NOMO-1 treated with dmso at 0.1 percent for 144 hours (cell line): ENCODE data around the gene SPATS2.
"Not testable (repeated sequence)": the region's sequence is repeated elsewhere in the genome, so short reads cannot be mapped to it uniquely, and the experiment has no call there.

Experiments
- DNase-seq: peaks from one replicate; lab custom pipeline; 2025; ENCODE audit not compliant: unreplicated experiment; lab: John Stamatoyannopoulos, UW

SPATS2 gene

DNA sequence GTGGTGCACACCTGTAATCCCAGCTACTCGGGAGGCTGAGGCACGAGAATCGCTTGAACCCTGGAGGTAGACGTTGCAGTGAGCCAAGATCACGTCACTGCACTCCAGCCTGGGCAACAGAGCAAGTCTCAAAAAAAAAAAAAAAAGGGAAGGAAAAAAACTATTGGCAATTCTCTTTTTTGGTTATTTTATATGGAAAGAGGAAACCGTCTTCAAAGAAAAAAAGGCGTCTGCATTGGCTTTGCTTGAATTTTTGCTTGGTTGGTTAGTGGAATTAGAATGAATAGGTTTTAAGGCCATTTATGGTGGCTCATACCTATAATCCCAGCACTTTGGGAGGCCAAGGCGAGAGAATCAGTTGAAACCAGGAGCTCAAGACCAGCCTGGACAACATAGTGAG lies 142.4 kb downstream of the SPATS2 start:
- not testable (repeated sequence) for DNase-seq

DNA sequence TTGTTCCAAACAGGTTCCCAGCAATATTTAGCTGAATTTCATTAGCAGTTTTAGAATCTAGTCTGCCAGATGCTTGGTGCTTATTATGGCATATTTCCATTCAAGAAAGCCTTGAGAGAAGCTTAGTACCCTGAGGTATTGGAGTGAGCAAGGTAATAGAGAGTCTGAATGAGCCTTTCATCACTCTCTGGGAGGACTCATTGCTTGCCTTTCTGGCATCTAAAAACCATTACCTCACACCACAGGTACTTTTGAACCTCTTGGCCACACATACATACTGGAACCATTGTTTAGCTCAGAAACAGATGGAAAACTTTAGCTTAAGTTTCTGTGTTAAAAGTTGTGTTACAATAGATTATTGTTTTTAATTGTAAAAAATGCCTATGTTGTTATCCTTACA lies 144.1 kb downstream of the SPATS2 start:
- DNase-seq = no peak

DNA sequence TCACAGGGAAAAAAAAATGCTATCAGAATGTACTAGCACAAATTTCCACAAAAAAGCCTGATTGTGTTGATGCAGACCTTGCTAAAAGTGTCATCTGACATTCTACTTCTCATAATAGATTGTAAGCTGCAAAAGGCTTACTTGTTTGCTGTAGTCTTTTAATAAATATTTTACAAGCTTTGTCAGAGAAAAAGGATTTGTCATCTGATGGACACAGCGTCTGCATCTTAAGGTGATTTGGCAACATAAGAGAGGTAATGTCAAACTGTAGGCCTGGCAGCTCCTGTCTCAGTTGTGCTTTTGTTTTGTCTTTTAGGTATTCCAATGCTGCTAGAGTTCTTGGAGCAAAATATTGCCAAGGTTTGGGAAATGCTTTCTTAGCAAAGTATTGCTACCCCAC lies 145.3 kb downstream of the SPATS2 start:
- DNase-seq = no peak

DNA sequence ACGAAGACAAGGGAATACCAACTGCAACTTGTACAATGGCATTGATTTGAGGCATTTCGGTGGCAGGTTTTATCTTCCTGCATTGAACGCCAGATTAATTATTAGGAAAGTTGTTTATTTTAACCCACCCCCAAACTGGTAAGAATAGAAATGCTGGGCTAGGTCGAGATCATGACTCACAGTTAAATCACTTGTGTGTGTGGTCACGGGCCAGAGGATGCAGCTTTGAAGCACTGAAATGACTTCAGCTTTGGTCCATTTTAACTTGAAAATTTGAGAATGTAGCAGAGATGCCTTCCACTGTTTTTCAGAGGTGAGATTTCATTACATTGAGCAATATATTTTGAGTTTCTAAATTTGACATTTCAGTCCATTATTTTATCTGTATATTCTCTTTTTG lies 148.0 kb downstream of the SPATS2 start:
- no peak for DNase-seq

DNA sequence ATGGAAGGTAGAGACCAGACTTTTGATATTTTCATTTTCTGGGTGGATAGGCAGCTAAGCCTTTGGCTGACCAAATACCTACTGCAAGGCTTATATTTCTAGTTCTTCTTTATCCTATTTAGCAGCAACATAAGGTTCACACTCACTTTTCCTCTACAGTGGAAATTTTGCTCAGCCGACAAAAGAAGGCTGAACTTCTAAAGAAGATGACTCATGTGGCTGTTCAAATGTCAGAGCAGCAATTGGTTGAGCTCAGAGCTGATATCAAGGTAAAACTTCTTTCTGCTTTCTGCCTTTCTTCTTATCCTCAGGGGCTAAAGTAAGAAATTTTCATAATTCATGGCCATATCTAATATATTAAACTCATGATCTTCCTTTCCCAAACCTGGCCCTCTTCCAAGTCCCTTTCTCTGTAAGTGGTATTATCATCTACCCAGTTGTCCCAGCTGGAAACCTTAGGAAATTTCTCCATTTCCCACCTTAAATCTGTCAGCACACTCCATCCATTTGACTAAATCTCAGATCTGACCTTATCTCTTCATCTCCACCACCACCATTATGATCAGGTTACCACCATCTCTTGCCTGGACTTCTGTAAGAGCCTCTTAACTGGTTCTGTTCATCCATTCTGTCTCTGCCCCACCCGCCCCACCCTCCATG lies 151.8 kb downstream of the SPATS2 start:
- no peak for DNase-seq

DNA sequence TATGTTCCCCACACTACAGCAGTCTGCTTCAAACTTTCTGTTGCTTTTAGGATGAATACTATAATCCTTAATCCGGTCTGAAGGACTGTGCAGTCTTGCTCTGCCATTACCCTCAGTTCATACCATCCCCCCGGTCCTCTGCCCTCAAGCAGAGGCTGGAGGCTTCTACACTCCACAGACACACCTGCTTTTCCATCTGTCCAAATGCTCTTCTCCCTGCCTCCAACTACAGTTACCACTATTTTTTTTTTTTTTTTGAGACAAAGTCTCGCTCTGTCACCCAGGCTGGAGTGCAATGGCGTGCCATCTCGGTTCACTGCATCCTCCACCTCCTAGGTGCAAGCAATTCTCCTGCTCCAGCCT lies 152.3 kb downstream of the SPATS2 start:
- no peak for DNase-seq

DNA sequence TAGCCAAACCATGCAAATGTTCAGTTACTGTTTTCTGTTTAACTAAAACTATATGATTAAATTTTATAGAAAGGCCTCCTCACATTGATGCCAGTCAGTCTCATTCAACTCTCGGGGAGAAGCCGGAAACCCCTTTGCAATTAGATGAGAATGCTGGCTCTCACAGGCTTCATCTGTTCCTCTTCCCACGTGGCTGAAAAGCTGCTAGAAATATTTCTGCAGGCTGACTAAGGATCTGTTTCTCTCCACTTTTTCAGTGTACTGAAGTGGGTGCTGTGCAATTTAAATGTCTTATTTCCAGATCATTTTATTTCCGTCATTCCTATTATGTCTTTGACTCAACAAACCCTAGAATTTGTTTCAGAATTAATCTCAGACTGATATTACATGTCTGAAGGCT lies 154.1 kb downstream of the SPATS2 start:
- DNase-seq = no peak

DNA sequence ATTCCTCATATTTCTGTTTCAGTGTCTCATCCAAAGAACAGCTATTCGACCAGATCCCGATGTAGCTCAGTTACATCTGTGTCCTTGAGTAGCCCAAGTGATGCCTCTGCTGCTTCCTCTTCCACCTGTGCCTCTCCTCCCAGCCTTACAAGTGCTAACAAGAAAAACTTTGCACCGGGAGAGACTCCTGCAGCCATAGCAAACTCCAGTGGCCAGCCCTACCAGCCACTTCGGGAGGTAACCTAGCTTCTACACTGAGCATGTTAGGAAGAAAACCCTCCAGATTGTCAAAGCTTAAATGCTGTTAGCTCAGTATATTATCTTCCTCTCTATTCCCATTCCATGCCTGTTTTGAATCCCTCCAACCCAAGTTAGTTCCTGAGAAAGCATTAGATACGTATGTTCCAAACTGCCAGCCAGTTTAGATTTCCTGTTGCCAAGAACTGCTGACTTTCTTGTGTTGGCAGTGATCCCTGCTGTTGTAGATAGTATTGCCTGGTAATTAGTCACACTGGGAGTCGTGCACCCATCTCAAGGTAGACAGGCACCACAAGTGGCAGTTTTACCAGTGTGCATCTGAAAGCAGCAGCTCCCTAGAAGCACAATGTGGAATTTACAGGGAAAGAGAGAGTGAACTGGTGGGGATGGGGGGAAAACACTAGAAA lies 157.5 kb downstream of the SPATS2 start:
- no peak for DNase-seq

DNA sequence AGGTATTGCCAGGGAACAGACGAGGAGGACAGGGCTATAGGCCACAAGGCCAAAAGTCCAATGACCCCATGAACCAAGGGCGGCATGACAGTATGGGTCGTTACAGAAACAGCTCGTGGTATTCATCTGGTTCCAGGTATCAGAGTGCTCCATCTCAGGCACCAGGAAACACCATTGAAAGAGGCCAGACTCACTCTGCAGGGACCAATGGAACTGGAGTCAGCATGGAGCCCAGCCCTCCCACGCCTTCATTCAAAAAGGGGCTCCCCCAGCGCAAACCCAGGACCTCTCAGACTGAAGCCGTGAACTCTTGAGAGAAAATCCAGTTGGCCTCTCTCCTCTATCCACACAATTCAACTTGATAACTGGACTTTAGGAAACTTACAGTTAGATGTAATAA lies 158.7 kb downstream of the SPATS2 start:
- DNase-seq = no peak

DNA sequence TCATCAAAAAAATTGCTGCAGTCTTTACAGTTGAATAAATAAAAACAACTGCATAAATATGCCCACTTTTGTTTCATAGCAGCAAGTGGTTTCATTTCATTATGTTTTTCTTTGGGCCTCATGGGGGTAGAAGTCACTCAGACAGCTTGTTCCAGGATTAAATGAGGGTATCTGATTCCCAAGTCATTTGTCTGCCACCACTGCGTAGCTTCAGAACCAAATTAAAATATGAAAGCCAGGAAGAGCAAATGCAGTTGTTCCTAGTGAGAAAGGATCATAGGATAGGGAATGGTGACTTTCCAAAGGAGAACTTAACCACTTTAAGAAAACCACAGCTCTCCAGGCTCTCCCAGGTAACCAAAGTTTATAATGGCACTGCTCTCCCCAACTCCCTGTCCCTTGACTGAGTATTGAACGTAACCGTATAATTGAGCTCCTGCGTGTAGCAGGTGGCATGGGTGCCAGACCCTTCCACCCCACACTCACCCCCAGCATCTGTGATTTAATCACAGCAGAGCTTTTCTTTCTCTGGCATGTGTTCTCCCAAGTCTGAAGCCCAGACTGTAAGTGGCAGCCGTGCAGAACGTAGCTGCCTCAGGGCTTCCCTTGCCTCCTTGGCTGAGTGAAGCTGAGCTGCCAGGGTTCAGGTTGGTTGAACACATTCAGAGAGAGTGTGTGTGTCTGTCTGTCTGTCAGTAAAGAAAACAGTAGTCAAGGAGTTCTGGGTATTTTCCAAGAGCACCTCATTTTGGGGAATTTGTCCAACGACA lies 160.3 kb downstream of the SPATS2 start:
- no peak for DNase-seq

DNA sequence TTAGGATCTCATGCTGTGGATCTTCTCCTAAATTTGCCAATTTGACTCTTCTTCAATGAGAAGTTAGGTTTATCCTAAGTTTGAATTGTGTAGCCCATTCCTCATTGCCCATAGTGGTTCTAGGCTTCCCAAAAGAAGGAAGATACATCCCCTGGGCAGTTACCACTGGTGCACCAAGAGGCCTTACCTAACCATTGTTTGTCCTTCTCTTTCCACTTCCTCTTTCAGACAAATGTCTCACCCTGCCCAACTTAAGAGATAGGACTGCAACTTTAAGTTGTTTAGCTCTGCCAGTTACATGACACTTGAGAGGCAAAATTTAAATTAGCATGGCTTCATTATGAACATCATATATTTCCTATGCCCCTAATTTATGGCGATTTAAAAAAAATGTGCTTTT lies 162.2 kb downstream of the SPATS2 start:
- DNase-seq = peak; percentile 23

DNA sequence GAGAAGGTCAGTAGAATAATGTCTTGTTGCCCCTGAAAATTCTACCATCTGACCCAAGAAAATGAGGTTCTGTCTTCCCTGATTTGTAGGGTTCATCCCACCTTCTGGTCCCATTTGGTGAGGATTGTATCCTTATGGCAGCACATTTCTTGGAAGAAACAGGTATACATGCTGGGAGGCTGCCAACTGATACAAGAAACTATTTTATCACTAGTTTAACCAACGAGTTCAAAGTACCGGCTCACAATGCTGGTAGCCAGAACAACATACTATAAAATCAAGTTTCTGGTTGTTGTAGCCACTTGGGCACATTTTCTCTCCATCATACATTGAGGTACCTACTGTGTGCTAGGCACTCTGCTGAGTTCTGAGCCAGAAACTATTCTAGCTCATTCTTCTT lies 164.5 kb downstream of the SPATS2 start:
- no peak for DNase-seq

DNA sequence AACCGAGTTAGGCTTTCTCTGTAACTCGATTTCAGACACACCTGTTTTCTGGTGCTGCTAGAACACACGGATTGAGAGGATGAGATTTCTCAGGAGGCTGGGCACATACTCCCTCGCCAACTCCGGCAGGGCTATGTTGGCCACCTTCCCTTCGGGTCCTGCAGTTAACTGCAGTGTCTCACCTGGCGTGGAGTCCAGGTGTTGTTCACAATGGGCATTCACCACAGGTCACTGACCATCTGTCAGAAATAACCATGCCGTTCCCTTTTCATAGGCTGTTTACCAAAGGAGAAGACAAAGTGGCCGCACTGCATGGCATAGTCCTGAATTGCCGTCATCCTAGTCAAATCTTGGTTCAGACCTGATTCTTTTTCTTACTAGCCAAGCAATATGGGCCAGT lies 166.1 kb downstream of the SPATS2 start:
- no peak for DNase-seq

DNA sequence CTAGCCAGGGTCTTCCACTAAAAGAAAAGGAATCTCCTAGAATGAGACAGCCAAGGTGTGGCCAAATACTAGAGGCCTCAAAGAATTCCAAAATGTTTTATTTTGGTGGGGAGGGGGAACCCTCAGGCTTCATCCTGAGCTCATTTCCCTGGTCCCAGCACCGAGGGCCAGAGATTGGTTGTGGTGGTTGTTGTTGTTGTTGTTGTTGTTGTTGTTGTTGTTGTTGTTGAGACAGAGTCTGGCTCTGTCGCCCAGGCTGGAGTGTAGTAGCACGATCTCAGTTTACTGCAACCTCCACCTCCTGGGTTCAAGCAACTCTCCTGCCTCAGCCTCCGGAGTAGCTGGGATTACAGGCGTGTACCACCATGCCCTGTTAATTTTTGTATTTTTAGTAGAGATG lies 166.9 kb downstream of the SPATS2 start:
- DNase-seq = not testable (repeated sequence)

DNA sequence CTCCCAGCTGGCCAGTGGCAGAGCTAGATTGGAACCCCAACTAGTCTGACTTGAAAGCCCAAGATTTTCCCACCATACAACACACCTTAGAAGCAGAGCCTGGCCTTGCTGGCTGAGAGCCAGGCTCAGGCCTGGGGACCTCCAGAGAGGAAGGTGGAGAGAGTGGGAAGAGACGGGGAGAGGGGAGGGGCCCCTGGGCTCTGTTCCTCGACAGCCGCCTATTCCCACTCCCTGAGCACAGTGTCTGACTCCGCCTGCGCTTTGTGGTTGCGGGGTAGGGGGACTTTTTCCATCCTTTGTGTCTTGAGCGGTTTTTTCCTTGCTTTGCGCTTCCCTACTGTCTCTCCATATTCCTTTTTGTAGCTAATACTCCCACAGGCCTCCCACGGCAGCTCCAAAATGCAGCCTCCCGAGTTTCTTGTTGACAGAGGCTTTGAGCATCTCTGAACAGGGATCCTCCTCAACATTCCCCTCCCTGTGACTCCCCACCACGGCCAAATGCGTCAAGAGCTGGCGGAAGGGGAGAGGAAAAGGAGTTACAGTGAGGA lies 167.5 kb downstream of the SPATS2 start:
- DNase-seq = no peak

DNA sequence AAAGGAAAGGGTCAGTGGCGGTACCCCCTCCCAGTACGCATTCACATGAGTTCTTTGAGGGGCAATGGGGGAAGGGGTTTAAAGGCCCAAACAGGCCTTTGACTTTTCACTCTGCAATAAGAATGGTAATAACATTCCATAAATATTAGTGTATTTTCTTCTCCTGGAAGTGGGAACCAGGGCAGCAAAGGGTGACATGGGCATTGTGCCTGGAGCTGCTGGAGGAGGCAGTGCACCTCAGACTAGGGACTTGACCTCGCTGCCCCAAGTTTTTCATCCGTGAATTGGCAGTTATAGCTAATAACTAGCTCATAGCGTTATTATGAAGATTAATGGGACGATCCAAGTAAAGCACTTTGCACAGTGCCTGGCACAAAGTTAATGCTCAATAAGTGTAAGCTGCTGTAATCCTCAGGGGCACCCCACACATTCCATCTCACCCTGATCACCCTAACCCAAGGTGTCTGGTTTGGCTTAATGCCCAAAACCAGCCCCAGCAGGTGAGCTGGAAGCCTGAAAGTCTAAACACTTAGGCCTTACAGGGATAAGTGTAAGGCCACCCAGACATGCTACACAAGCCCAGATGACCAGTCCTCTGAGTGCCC lies 168.8 kb downstream of the SPATS2 start:
- DNase-seq = no peak

DNA sequence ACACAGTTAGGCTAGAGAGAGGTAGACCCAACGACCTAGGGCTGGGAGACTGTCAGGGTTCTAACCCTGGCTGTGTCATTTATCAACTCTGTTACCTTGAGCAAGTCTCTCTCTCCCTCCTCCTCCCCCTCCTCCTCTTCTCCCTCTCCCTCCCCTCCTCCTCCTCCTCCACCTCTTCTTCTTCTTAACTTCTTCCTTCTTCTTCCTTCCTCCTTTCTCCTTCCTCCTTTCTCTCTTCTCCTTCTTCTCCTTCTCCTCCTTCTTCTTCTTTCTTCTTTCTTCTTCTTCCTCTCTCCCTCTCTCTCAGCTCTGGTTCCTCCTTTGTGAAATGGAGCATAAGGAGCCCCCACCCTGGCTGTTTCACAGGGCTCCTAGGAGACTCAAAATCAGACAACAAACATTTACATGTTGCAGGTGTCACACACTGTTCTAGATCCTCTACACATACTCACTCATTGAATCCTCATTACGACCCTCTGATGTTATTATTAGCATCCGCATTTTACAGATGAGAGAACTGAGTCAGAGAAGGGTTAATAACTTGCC lies 169.3 kb downstream of the SPATS2 start:
- peak; percentile 9 for DNase-seq

DNA sequence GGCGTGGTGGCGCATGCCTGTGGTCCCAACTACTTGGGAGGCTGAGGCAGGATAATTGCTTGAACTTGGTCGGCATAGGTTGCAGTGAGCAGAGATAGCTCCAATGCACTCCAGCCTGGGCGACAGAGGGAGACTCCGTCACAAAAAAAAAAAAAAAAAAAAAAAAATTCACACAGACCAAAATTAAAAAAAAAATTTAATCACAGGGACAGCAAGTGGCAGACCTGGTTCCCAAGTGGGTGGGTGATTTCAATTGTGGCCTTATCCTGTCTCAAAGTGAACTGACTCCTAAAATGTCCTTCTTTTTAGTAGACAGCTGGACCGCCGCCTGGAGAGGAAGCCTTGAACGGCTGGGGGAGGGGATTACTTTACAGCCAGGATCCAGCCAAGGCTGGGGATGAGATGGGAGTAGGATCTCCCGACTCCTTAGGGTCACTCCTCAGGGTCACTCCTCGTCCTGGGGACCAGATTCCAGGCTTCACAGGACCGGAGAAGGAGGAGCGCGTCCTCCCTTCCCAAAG lies 170.0 kb downstream of the SPATS2 start:
- DNase-seq = no peak

DNA sequence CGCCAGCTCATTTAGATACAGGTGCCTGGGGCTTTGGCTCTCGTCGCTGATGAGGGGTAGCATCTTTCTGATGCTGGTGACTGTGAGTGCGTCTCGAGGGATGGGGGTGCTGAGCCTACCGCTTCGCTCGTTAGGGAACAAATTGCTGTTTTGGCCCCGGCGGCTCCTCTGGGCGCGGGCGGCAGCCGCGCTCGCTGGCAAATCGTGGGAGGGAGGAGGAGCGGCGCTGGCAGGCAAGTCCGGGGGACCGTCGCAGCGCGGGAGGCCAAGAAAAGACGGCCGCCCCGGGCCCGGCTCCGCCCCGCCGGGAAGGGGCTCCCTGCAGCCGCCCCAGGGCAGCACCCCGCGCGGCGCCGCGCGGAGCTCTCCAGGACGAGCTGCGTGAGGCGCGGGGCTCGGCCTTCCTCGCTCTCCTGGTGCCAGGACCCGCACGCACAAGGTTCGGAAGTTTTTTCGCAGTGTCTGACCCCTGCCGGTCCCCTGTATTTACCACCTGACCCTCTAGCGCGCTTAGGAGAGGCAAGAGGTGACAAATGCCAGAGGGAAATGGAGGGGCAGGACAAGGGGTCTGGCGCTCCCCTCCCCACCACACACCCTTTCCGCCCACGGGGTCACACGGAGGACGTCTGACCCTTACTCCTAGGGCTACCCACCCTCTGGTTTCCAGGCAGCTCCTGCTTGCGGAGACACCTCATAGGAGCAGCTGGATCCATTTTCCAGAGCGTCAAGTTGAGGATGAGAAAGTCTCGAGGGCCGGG lies 170.7 kb downstream of the SPATS2 start:
- DNase-seq = no peak
